ENCODE results near the gene GALK2. TPM values are rescaled to one million over a fixed set of nuclear protein-coding genes. Genes with fewer than 3 reads are reported as not detected.
A peak's percentile ranks its signal among the peaks of the same experiment; 100 is the strongest.

The GALK2 gene
- polyA plus RNA-seq, 1 donor (not counting 4 experiments of a cell fraction or from before 2014, with no cell fraction given): 29.7 TPM

- no peaks in the 10 kb centered on the region for H4K20me1 ChIP-seq (ENCODE audit: control insufficient read depth, extremely low read depth, insufficient read depth, low read length)
- TF ChIP-seq CTCF (optimal IDR thresholded peaks at IDR 0.05 in 1 of 3, IDR thresholded peaks at IDR 0.05 in 1 of 3, conservative IDR thresholded peaks at IDR 0.05 in 1 of 3; ENCODE audit: extremely low read depth in 1 of 3, insufficient read depth in 2 of 3, low read length in 3 of 3) (no peak), EZH2 (IDR thresholded peaks at IDR 0.05; ENCODE audit: low read length) (no peak)
- H3K4me1 ChIP-seq (ENCODE audit: control insufficient read depth, extremely low read depth, insufficient read depth, low read length): no peaks in the 10 kb centered on the region
- H3K9ac ChIP-seq (ENCODE audit: control insufficient read depth, extremely low read depth, insufficient read depth, low read length): no peak overlapping the region
- H3K27ac ChIP-seq (ENCODE audit: control insufficient read depth, insufficient read depth, low read length): no peak overlapping the region
- no peak overlapping the region for H3K4me3 ChIP-seq (ENCODE audit: control insufficient read depth in 2 of 3, extremely low read depth in 1 of 3, insufficient read depth in 2 of 3, low read depth in 1 of 3, low read length in 3 of 3)
- FAIRE-seq (no peak), DNase-seq (ENCODE audit: low read depth, low spot score) (no peak)
- no peak overlapping the region for H2AFZ ChIP-seq (ENCODE audit: control insufficient read depth, low read length)
- no peaks in the 10 kb centered on the region for H3K27me3 ChIP-seq (ENCODE audit: control insufficient read depth, extremely low read depth, insufficient read depth, low read length)
- no peaks in the 10 kb centered on the region for H3K9me3 ChIP-seq (ENCODE audit: control insufficient read depth, low read depth, low read length)
- peaks cover 12% of the 10 kb centered on the region for H3K79me2 ChIP-seq (ENCODE audit: control insufficient read depth, insufficient read depth, low read length)
- H3K9me1 ChIP-seq (ENCODE audit: control insufficient read depth, extremely low read depth, insufficient read depth, low read length): peaks cover 2% of the 10 kb centered on the region
- no peak overlapping the region for H3K4me2 ChIP-seq (ENCODE audit: control insufficient read depth, extremely low read depth, insufficient read depth, low read depth, low read length)
- peaks cover 0 to 5% of the 10 kb centered on the region in 2 experiments for H3K36me3 ChIP-seq (ENCODE audit: control insufficient read depth in 2 of 2, extremely low read depth in 1 of 2, insufficient read depth in 2 of 2, low read length in 2 of 2)
- dilution Hi-C loops (cut with MboI; ENCODE audit: extremely low pct_ligation_motif_present, low sequenced_read_pairs): no loop called here
Measured at GRCh38 chr15:49223536-49224274, 53.7 kb downstream of the GALK2 start.

- peaks cover 23% of the 10 kb centered on the region for H3K79me2 ChIP-seq (ENCODE audit: control insufficient read depth, insufficient read depth, low read length)
Measured at GRCh38 chr15:49225572-49226281, 55.7 kb downstream of the GALK2 start.

More at GRCh38 chr15:49225572-49226281, 55.7 kb downstream of the GALK2 start:
- Histone ChIP-seq H3K4me1 (ENCODE audit: control insufficient read depth, extremely low read depth, insufficient read depth, low read length) (no peaks in the 10 kb centered on the region), H3K9me1 (ENCODE audit: control insufficient read depth, extremely low read depth, insufficient read depth, low read length) (peaks cover 4% of the 10 kb centered on the region), H3K4me3 (ENCODE audit: control insufficient read depth in 2 of 3, extremely low read depth in 1 of 3, insufficient read depth in 2 of 3, low read depth in 1 of 3, low read length in 3 of 3) (no peak overlapping the region), H2AFZ (ENCODE audit: control insufficient read depth, low read length) (no peak overlapping the region), H3K9me3 (ENCODE audit: control insufficient read depth, low read depth, low read length) (no peaks in the 10 kb centered on the region), H4K20me1 (ENCODE audit: control insufficient read depth, extremely low read depth, insufficient read depth, low read length) (peaks cover 2% of the 10 kb centered on the region), H3K9ac (ENCODE audit: control insufficient read depth, extremely low read depth, insufficient read depth, low read length) (no peak overlapping the region), H3K27ac (ENCODE audit: control insufficient read depth, insufficient read depth, low read length) (no peak overlapping the region), H3K27me3 (ENCODE audit: control insufficient read depth, extremely low read depth, insufficient read depth, low read length) (no peaks in the 10 kb centered on the region), H3K4me2 (ENCODE audit: control insufficient read depth, extremely low read depth, insufficient read depth, low read depth, low read length) (no peak overlapping the region), H3K36me3 (ENCODE audit: control insufficient read depth in 2 of 2, extremely low read depth in 1 of 2, insufficient read depth in 2 of 2, low read length in 2 of 2) (peaks cover 0 to 5% of the 10 kb centered on the region in 2 experiments)
- TF ChIP-seq CTCF (optimal IDR thresholded peaks at IDR 0.05 in 1 of 3, IDR thresholded peaks at IDR 0.05 in 1 of 3, conservative IDR thresholded peaks at IDR 0.05 in 1 of 3; ENCODE audit: extremely low read depth in 1 of 3, insufficient read depth in 2 of 3, low read length in 3 of 3) (peak; percentile 26 to 54 (median 28)), EZH2 (IDR thresholded peaks at IDR 0.05; ENCODE audit: low read length) (no peak)
- dilution Hi-C loops (cut with MboI; ENCODE audit: extremely low pct_ligation_motif_present, low sequenced_read_pairs): no loop called here
- no peak for DNase-seq (ENCODE audit: low read depth, low spot score)
- no peak for FAIRE-seq

All from keratinocyte (primary cell).